Measurements from ENCODE around the gene LYPD8.

DNA sequence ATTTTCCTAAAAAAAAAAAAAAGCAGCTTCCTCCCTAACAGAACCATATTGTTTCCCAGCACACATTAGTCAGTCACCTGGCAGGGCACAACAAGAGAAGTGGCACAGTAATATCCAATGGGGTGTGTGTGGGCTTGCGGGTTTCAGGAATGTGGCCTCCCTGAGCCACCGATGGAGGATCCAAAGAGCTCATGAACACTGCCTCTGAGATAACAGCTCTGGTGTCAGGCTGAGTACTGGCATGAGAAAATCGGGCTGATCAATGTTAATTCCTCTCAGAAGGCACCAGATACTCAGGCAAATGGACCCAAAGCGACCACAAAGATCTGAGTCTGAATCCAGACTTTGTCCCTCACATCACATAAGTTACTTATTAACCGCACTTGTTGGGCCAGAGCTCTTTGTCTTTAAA lies 2.2 kb upstream of the LYPD8 start:
- TF ChIP-seq, protein P1, sequence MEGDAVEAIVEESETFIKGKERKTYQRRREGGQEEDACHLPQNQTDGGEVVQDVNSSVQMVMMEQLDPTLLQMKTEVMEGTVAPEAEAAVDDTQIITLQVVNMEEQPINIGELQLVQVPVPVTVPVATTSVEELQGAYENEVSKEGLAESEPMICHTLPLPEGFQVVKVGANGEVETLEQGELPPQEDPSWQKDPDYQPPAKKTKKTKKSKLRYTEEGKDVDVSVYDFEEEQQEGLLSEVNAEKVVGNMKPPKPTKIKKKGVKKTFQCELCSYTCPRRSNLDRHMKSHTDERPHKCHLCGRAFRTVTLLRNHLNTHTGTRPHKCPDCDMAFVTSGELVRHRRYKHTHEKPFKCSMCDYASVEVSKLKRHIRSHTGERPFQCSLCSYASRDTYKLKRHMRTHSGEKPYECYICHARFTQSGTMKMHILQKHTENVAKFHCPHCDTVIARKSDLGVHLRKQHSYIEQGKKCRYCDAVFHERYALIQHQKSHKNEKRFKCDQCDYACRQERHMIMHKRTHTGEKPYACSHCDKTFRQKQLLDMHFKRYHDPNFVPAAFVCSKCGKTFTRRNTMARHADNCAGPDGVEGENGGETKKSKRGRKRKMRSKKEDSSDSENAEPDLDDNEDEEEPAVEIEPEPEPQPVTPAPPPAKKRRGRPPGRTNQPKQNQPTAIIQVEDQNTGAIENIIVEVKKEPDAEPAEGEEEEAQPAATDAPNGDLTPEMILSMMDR (conservative IDR thresholded peaks at IDR 0.05) = no peak
- TF ChIP-seq ZFX (IDR thresholded peaks at IDR 0.05) = no peak

All from C4-2B (cell line).